ENCODE measurements around the gene DUSP1. TPM values are rescaled to one million over a fixed set of nuclear protein-coding genes. Genes with fewer than 3 reads are reported as not detected.

Gene DUSP1
- polyA plus RNA-seq, 1 donor (not counting 4 experiments of a cell fraction or from before 2014, with no cell fraction given) = 174 TPM

GRCh38 chr5:172774561-172775315, 3.7 kb upstream of the DUSP1 start:
- peaks cover 36% of the 10 kb centered on the region for H3K4me1 ChIP-seq (ENCODE audit: control insufficient read depth, extremely low read depth, insufficient read depth, low read length)
- H2AFZ ChIP-seq (ENCODE audit: control insufficient read depth, low read length) = no peak overlapping the region
- FAIRE-seq = no peak

GRCh38 chr5:172773481-172774469, 2.8 kb upstream of the DUSP1 start:
- Histone ChIP-seq H3K27ac (ENCODE audit: control insufficient read depth, insufficient read depth, low read length) (no peak overlapping the region), H2AFZ (ENCODE audit: control insufficient read depth, low read length) (no peak overlapping the region), H3K4me1 (ENCODE audit: control insufficient read depth, extremely low read depth, insufficient read depth, low read length) (peaks cover 42% of the 10 kb centered on the region), H3K9me3 (ENCODE audit: control insufficient read depth, low read depth, low read length) (no peaks in the 10 kb centered on the region), H3K4me2 (ENCODE audit: control insufficient read depth, extremely low read depth, insufficient read depth, low read depth, low read length) (no peak overlapping the region), H4K20me1 (ENCODE audit: control insufficient read depth, extremely low read depth, insufficient read depth, low read length) (peaks cover 6% of the 10 kb centered on the region), H3K9ac (ENCODE audit: control insufficient read depth, extremely low read depth, insufficient read depth, low read length) (no peak overlapping the region), H3K36me3 (ENCODE audit: control insufficient read depth in 2 of 2, extremely low read depth in 1 of 2, insufficient read depth in 2 of 2, low read length in 2 of 2) (peaks cover 2 to 12% of the 10 kb centered on the region in 2 experiments), H3K27me3 (ENCODE audit: control insufficient read depth, extremely low read depth, insufficient read depth, low read length) (no peaks in the 10 kb centered on the region), H3K79me2 (ENCODE audit: control insufficient read depth, insufficient read depth, low read length) (peaks cover 20% of the 10 kb centered on the region), H3K9me1 (ENCODE audit: control insufficient read depth, extremely low read depth, insufficient read depth, low read length) (no peaks in the 10 kb centered on the region), H3K4me3 (ENCODE audit: control insufficient read depth in 2 of 3, extremely low read depth in 1 of 3, insufficient read depth in 2 of 3, low read depth in 1 of 3, low read length in 3 of 3) (no peak overlapping the region)
- no peak for DNase-seq (ENCODE audit: low read depth, low spot score)
- TF ChIP-seq CTCF (optimal IDR thresholded peaks at IDR 0.05 in 1 of 3, IDR thresholded peaks at IDR 0.05 in 1 of 3, conservative IDR thresholded peaks at IDR 0.05 in 1 of 3; ENCODE audit: extremely low read depth in 1 of 3, insufficient read depth in 2 of 3, low read length in 3 of 3) (no peak), EZH2 (IDR thresholded peaks at IDR 0.05; ENCODE audit: low read length) (no peak)
- no peak for FAIRE-seq
- dilution Hi-C loops (cut with MboI; ENCODE audit: extremely low pct_ligation_motif_present, low sequenced_read_pairs) = no loop called here

More at GRCh38 chr5:172774561-172775315, 3.7 kb upstream of the DUSP1 start:
- Histone ChIP-seq H3K4me3 (ENCODE audit: control insufficient read depth in 2 of 3, extremely low read depth in 1 of 3, insufficient read depth in 2 of 3, low read depth in 1 of 3, low read length in 3 of 3) (no peak overlapping the region), H3K9ac (ENCODE audit: control insufficient read depth, extremely low read depth, insufficient read depth, low read length) (no peak overlapping the region), H3K27me3 (ENCODE audit: control insufficient read depth, extremely low read depth, insufficient read depth, low read length) (no peaks in the 10 kb centered on the region), H3K9me1 (ENCODE audit: control insufficient read depth, extremely low read depth, insufficient read depth, low read length) (no peaks in the 10 kb centered on the region), H4K20me1 (ENCODE audit: control insufficient read depth, extremely low read depth, insufficient read depth, low read length) (peaks cover 2% of the 10 kb centered on the region), H3K9me3 (ENCODE audit: control insufficient read depth, low read depth, low read length) (no peaks in the 10 kb centered on the region), H3K27ac (ENCODE audit: control insufficient read depth, insufficient read depth, low read length) (no peak overlapping the region), H3K4me2 (ENCODE audit: control insufficient read depth, extremely low read depth, insufficient read depth, low read depth, low read length) (no peak overlapping the region), H3K36me3 (ENCODE audit: control insufficient read depth in 2 of 2, extremely low read depth in 1 of 2, insufficient read depth in 2 of 2, low read length in 2 of 2) (peaks cover 0 to 3% of the 10 kb centered on the region in 2 experiments), H3K79me2 (ENCODE audit: control insufficient read depth, insufficient read depth, low read length) (peaks cover 11% of the 10 kb centered on the region)
- no peak for DNase-seq (ENCODE audit: low read depth, low spot score)
- dilution Hi-C loops (cut with MboI; ENCODE audit: extremely low pct_ligation_motif_present, low sequenced_read_pairs) = no loop called here
- TF ChIP-seq CTCF (optimal IDR thresholded peaks at IDR 0.05 in 1 of 3, IDR thresholded peaks at IDR 0.05 in 1 of 3, conservative IDR thresholded peaks at IDR 0.05 in 1 of 3; ENCODE audit: extremely low read depth in 1 of 3, insufficient read depth in 2 of 3, low read length in 3 of 3) = no peak
- TF ChIP-seq EZH2 (IDR thresholded peaks at IDR 0.05; ENCODE audit: low read length) = no peak
